K562 (cell line): ENCODE measurements around the gene NBEAL1. TPM values are rescaled to one million over a fixed set of nuclear protein-coding genes. Genes with fewer than 3 reads are reported as not detected.

Source experiments
- BCOR ChIP-seq: fragments of 450-650 bp; IDR thresholded peaks from 2 replicates; pipeline ENCODE4 v1.6.1; 2016
- CAMTA2 ChIP-seq: fragments of 250-450 bp; sonication (Bioruptor Pico); conservative IDR thresholded peaks from 2 replicates; pipeline ENCODE4 v1.5.1; 2022
- CXXC5 ChIP-seq: fragments of 250-450 bp; sonication (Bioruptor Pico); IDR thresholded peaks from 2 replicates; pipeline ENCODE4 v1.8.0; 2022; ENCODE audit warnings: inconsistent platforms, mild to moderate bottlenecking, moderate library complexity
- ELF4 ChIP-seq: fragments of 450-650 bp; formaldehyde crosslinking; IDR thresholded peaks from 2 replicates; pipeline ENCODE4 v1.4.0; 2022; ENCODE audit warnings: missing genetic modification characterization
- ESRRB ChIP-seq: fragments of 250-450 bp; sonication (Bioruptor Pico); IDR thresholded peaks from 2 replicates; pipeline ENCODE4 v1.5.0; 2020; ENCODE audit warnings: mild to moderate bottlenecking, moderate library complexity, borderline replicate concordance
- GABPB1 ChIP-seq: sonication (generic); formaldehyde crosslinking; IDR thresholded peaks from 2 replicates; pipeline ENCODE4 v1.8.0; 2022; ENCODE audit warnings: mild to moderate bottlenecking, missing genetic modification reagents
- GTF2A2 ChIP-seq: IDR thresholded peaks from 2 replicates; pipeline ENCODE4 v1.6.1; 2016; ENCODE audit warnings: mild to moderate bottlenecking, missing genetic modification characterization, missing compliant biosample characterization
- LCOR ChIP-seq: sonication (generic); formaldehyde crosslinking; IDR thresholded peaks from 2 replicates; pipeline ENCODE4 v1.8.0; 2022; ENCODE audit warnings: mild to moderate bottlenecking, missing genetic modification reagents
- MECOM ChIP-seq: fragments of 250-450 bp; sonication (Bioruptor Pico); IDR thresholded peaks from 2 replicates; pipeline ENCODE4 v1.8.0; 2022; ENCODE audit warnings: inconsistent platforms
- MTA3 ChIP-seq: fragments of 450-650 bp; formaldehyde crosslinking; IDR thresholded peaks from 2 replicates; pipeline ENCODE4 v1.6.1; 2017; ENCODE audit warnings: mild to moderate bottlenecking, borderline replicate concordance
- TAF9B ChIP-seq: fragments of 450-650 bp; IDR thresholded peaks from 2 replicates; pipeline ENCODE4 v1.6.1; 2018; ENCODE audit warnings: mild to moderate bottlenecking; ENCODE audit not compliant: partially characterized antibody
- TARDBP ChIP-seq: fragments of 450-650 bp; IDR thresholded peaks from 2 replicates; pipeline ENCODE4 v1.6.1; 2016
- TOE1 ChIP-seq, 2 experiments: fragments of 450-650 bp in 1 of 2; sonication (generic) in 1 of 2; formaldehyde crosslinking in 1 of 2; IDR thresholded peaks; 2 replicates each; pipeline versions ENCODE4 v1.7.1 to v1.8.0; 2016 to 2022; ENCODE audit warnings: borderline replicate concordance in 2 of 2, mild to moderate bottlenecking in 2 of 2, antibody characterized with exemption in 1 of 2, inconsistent platforms in 1 of 2, low read depth in 1 of 2, missing genetic modification reagents in 1 of 2, moderate library complexity in 1 of 2
- ZNF316 ChIP-seq: fragments of 450-650 bp; IDR thresholded peaks from 2 replicates; pipeline ENCODE4 v1.6.1; 2016
- ZSCAN29 ChIP-seq: fragments of 450-650 bp; IDR thresholded peaks from 2 replicates; pipeline ENCODE4 v1.6.1; 2017
- polyA plus RNA-seq, 8 experiments: library from polyadenylated mRNA; depleted of rRNA in 4 of 8; stranded (reverse) in 5 of 8; unstranded in 3 of 8; fragments of >200 nt; fragmentation: Nextera tagmentation in 2 of 8; fragmentation: Illumina TruSeq in 1 of 8; extraction: Ambion mirVana in 2 of 8; extraction: Trizol in 1 of 8; gene quantifications; 2 replicates each; pipeline versions ENCODE4 v1.2.1 to v1.2.3, GENCODE V29; 2011 to 2014; ENCODE audit warnings: inconsistent platforms in 1 of 8, missing spikeins in 1 of 8
- total RNA-seq, 7 experiments: library from RNA; depleted of rRNA in 6 of 7; stranded (reverse); fragments of >200 nt in 6 of 7; fragmentation: Illumina TruSeq in 2 of 7; extraction: Trizol in 2 of 7; gene quantifications; 2 replicates each; pipeline versions ENCODE4 v1.2.1 to v1.2.3, GENCODE V29; 2011 to 2021; ENCODE audit warnings: low replicate concordance in 1 of 7
- TF ChIP-seq, protein P1 (sequence below): IDR thresholded peaks from 3 replicates; pipeline ENCODE4 v1.6.1; 2011; ENCODE audit warnings: borderline replicate concordance, mild to moderate bottlenecking, moderate library complexity; ENCODE audit not compliant: insufficient read length; ENCODE audit errors: extremely low read depth

The NBEAL1 gene
- total and polyA plus RNA-seq, 9 of the 15 experiments (the other 6 are each of a cell fraction or from before 2014, with no cell fraction given): 2.1 to 13.5 (median 7.3) TPM

- TF ChIP-seq BCOR (peak; percentile 19; the same call in 1 of the 2 replicates), LCOR (peak; percentile 90), ESRRB (CRISPR knock-in tag) (no peak), TARDBP (no peak), TOE1 (IDR thresholded peaks at IDR 0.05; ENCODE audit: borderline replicate concordance) (peak; percentile 99), TOE1 (CRISPR knock-in tag; IDR thresholded peaks at IDR 0.05; ENCODE audit: borderline replicate concordance, low read depth) (no peak), ELF4 (CRISPR knock-in tag) (peak; percentile 24; the same call in 1 of the 2 replicates), CAMTA2 (0 out of 2 replicates have a peak, but pooled peaks have one; percentile 50), GABPB1 (peak; percentile 80; the same call in 1 of the 2 replicates), GTF2A2 (tag) (0 out of 2 replicates have a peak, but pooled peaks have one; percentile 57), TAF9B (peak; percentile 70), CXXC5 (CRISPR knock-in tag) (peak; percentile 86), ZSCAN29 (no peak), MTA3 (peak; percentile 95), MECOM (CRISPR knock-in tag) (no peak), ZNF316 (no peak)
- TF ChIP-seq, protein P1, sequence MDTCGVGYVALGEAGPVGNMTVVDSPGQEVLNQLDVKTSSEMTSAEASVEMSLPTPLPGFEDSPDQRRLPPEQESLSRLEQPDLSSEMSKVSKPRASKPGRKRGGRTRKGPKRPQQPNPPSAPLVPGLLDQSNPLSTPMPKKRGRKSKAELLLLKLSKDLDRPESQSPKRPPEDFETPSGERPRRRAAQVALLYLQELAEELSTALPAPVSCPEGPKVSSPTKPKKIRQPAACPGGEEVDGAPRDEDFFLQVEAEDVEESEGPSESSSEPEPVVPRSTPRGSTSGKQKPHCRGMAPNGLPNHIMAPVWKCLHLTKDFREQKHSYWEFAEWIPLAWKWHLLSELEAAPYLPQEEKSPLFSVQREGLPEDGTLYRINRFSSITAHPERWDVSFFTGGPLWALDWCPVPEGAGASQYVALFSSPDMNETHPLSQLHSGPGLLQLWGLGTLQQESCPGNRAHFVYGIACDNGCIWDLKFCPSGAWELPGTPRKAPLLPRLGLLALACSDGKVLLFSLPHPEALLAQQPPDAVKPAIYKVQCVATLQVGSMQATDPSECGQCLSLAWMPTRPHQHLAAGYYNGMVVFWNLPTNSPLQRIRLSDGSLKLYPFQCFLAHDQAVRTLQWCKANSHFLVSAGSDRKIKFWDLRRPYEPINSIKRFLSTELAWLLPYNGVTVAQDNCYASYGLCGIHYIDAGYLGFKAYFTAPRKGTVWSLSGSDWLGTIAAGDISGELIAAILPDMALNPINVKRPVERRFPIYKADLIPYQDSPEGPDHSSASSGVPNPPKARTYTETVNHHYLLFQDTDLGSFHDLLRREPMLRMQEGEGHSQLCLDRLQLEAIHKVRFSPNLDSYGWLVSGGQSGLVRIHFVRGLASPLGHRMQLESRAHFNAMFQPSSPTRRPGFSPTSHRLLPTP: no peak
- TF ChIP-seq, all 486 proteins: peak for 126
These were observed 224.2 kb downstream of the NBEAL1 start, which contains the start of gene CYP20A1 (continued) for GRCh38 chr2:203238704-203239526.
